DOHH2 (cell line): ENCODE measurements around the gene CIPC.

Experiments used
- EZH2phosphoT487 ChIP-seq: fragments of 200-600 bp; sonication (generic); IDR thresholded peaks from 2 replicates; pipeline ENCODE4 v1.6.1; 2017; ENCODE audit warnings: borderline replicate concordance, mild to moderate bottlenecking, antibody characterized with exemption, low read length, moderate library complexity, mixed read lengths
- TF ChIP-seq, protein P1 (sequence below): fragments of 200-600 bp; sonication (generic); IDR thresholded peaks from one replicate; pipeline ENCODE4 v1.5.1; 2014; ENCODE audit warnings: antibody characterized with exemption, mild to moderate bottlenecking, low read depth, low read length; ENCODE audit not compliant: poor library complexity, severe bottlenecking

- TF ChIP-seq, protein P1, sequence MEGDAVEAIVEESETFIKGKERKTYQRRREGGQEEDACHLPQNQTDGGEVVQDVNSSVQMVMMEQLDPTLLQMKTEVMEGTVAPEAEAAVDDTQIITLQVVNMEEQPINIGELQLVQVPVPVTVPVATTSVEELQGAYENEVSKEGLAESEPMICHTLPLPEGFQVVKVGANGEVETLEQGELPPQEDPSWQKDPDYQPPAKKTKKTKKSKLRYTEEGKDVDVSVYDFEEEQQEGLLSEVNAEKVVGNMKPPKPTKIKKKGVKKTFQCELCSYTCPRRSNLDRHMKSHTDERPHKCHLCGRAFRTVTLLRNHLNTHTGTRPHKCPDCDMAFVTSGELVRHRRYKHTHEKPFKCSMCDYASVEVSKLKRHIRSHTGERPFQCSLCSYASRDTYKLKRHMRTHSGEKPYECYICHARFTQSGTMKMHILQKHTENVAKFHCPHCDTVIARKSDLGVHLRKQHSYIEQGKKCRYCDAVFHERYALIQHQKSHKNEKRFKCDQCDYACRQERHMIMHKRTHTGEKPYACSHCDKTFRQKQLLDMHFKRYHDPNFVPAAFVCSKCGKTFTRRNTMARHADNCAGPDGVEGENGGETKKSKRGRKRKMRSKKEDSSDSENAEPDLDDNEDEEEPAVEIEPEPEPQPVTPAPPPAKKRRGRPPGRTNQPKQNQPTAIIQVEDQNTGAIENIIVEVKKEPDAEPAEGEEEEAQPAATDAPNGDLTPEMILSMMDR, result no peak
- no peak for TF ChIP-seq EZH2phosphoT487
Measured at GRCh38 chr14:77113644-77114043, 15.6 kb downstream of the CIPC start.
